Endothelial cell of umbilical vein (primary cell): Measurements from ENCODE around the gene HCK. TPM values are rescaled to one million over a fixed set of nuclear protein-coding genes. Genes with fewer than 3 reads are reported as not detected.

Source experiments
- BruUV-seq: library from RNA; stranded (reverse); fragments of 400-500 nt; replicated peaks from 2 replicates; lab custom pipeline; 2021; lab: Mats Ljungman, UMichigan
- CTCF ChIA-PET: fragments of 300-600, 350-600 bp; sonication (Branson Sonifier 250); formaldehyde crosslinking; loops from one replicate; lab custom pipeline; 2021; ENCODE audit warnings: antibody characterized with exemption, inconsistent platforms; lab: Charles Lee
- POLR2A ChIA-PET: fragments of 300-600, 350-600 bp; sonication (Branson Sonifier 250); formaldehyde crosslinking; loops from one replicate; lab custom pipeline; 2021; ENCODE audit warnings: antibody characterized with exemption, inconsistent platforms; lab: Charles Lee
- DNase-seq: peaks from one replicate; pipeline ENCODE4 v3.0.0-alpha.2; 2011; ENCODE audit warnings: low read depth, low spot score
- FAIRE-seq: peaks from 2 replicates; lab custom pipeline; 2011; peaks lifted over from hg19 to GRCh38; lab: Jason Lieb, UNC
- H2AFZ ChIP-seq: 2 replicates; pipeline ENCODE4 v1.6.0; 2012; ENCODE audit warnings: low read depth, low read length, control low read depth, inconsistent platforms
- H3K27ac ChIP-seq: 2 replicates; pipeline ENCODE4 v1.5.1; 2011; ENCODE audit warnings: low read depth, mild to moderate bottlenecking, control low read depth, low read length, moderate library complexity; ENCODE audit not compliant: insufficient read depth
- H3K27me3 ChIP-seq, 2 experiments: 2 replicates each; pipeline versions ENCODE4 v1.6.0 to v1.6.1; 2011; ENCODE audit warnings: low read length in 2 of 2, mixed read lengths in 1 of 2; ENCODE audit not compliant: control insufficient read depth in 2 of 2, insufficient read depth in 2 of 2
- H3K36me3 ChIP-seq, 2 experiments: 2 replicates in 1 of 2; 3 replicates in 1 of 2; pipeline ENCODE4 v1.5.1; 2011; ENCODE audit warnings: low read length in 2 of 2, mild to moderate bottlenecking in 1 of 2, moderate library complexity in 1 of 2; ENCODE audit not compliant: control insufficient read depth in 2 of 2, insufficient read depth in 2 of 2; ENCODE audit errors: extremely low read depth in 1 of 2
- H3K4me1 ChIP-seq: 3 replicates; pipeline ENCODE4 v1.5.1; 2011; ENCODE audit warnings: mild to moderate bottlenecking, low read length; ENCODE audit not compliant: control insufficient read depth, insufficient read depth; ENCODE audit errors: extremely low read depth
- H3K4me2 ChIP-seq: 2 replicates; pipeline ENCODE4 v1.6.1; 2011; ENCODE audit warnings: low read length, control low read depth, mixed read lengths; ENCODE audit not compliant: insufficient read depth
- H3K4me3 ChIP-seq, 3 experiments: fragments of 200-600 bp in 1 of 3; sonication (generic), shearing (Covaris generic) in 1 of 3; replicated peaks in 1 of 3; 2 replicates each; pipeline ENCODE4 v1.5.1; 2011 to 2016; ENCODE audit warnings: control low read depth in 3 of 3, low read length in 3 of 3, mild to moderate bottlenecking in 2 of 3, inconsistent platforms in 1 of 3, low read depth in 1 of 3, moderate library complexity in 1 of 3; ENCODE audit not compliant: insufficient read depth in 1 of 3
- H3K79me2 ChIP-seq: 2 replicates; pipeline ENCODE4 v1.6.0; 2012; ENCODE audit warnings: low read length, inconsistent platforms; ENCODE audit not compliant: control insufficient read depth, insufficient read depth
- H3K9ac ChIP-seq: replicated peaks from 2 replicates; pipeline ENCODE3; 2011; ENCODE audit warnings: low read length, control low read depth; ENCODE audit not compliant: insufficient read depth; ENCODE audit errors: extremely low read depth
- H3K9me1 ChIP-seq: replicated peaks from 3 replicates; pipeline ENCODE4 v1.6.0; 2011; ENCODE audit warnings: mild to moderate bottlenecking, low read length; ENCODE audit not compliant: control insufficient read depth, insufficient read depth; ENCODE audit errors: extremely low read depth
- H3K9me3 ChIP-seq: replicated peaks from 2 replicates; pipeline ENCODE4 v1.5.1; 2012; ENCODE audit warnings: low read length, inconsistent platforms; ENCODE audit not compliant: control insufficient read depth, insufficient read depth
- H4K20me1 ChIP-seq: replicated peaks from 2 replicates; pipeline ENCODE3; 2011; ENCODE audit warnings: mild to moderate bottlenecking, low read length; ENCODE audit not compliant: control insufficient read depth, insufficient read depth; ENCODE audit errors: extremely low read depth
- EZH2 ChIP-seq: IDR thresholded peaks from 2 replicates; pipeline ENCODE4 v1.6.1; 2012; ENCODE audit warnings: borderline replicate concordance, low read depth, mild to moderate bottlenecking, moderate library complexity, low read length, inconsistent platforms; ENCODE audit not compliant: severe bottlenecking
- FOS ChIP-seq: IDR thresholded peaks from 2 replicates; pipeline ENCODE4 v1.6.1; 2011; ENCODE audit warnings: mild to moderate bottlenecking, low read length, moderate library complexity, borderline replicate concordance; ENCODE audit not compliant: insufficient read depth
- GATA2 ChIP-seq: IDR thresholded peaks from 2 replicates; pipeline ENCODE4 v1.7.0; 2011; ENCODE audit warnings: low read depth, mild to moderate bottlenecking, moderate library complexity, mixed read lengths, low read length; ENCODE audit not compliant: insufficient read length, insufficient read depth
- JUN ChIP-seq: IDR thresholded peaks from 2 replicates; pipeline ENCODE4 v1.6.1; 2011; ENCODE audit warnings: borderline replicate concordance, low read depth; ENCODE audit not compliant: insufficient read length, insufficient read depth
- MAX ChIP-seq: IDR thresholded peaks from 2 replicates; pipeline ENCODE4 v1.6.1; 2011; ENCODE audit not compliant: insufficient read depth, insufficient read length
- MYC ChIP-seq: IDR thresholded peaks from one replicate; pipeline ENCODE4 v1.6.1; 2011; ENCODE audit warnings: mild to moderate bottlenecking, low read depth, low read length
- POLR2A ChIP-seq: IDR thresholded peaks from 2 replicates; pipeline ENCODE4 v1.6.1; 2012; ENCODE audit warnings: low read depth, mild to moderate bottlenecking, control low read depth, low read length
- POLR2AphosphoS5 ChIP-seq: IDR thresholded peaks from 2 replicates; pipeline ENCODE4 v1.6.1; 2012; ENCODE audit warnings: low read depth, mild to moderate bottlenecking, control low read depth, low read length, moderate library complexity; ENCODE audit not compliant: insufficient read depth
- dilution Hi-C: fragments of 300-500 bp; cut with MboI; formaldehyde crosslinking; loops from one replicate; pipeline ENCODE4 v1.15.0; 2019; ENCODE audit warnings: low sequenced_read_pairs; ENCODE audit not compliant: extremely low pct_ligation_motif_present
- intact Hi-C: fragments of 100-400 bp; cut with micrococcal nuclease; formaldehyde crosslinking; loops from one replicate; pipeline ENCODE4 v1.10.0; 2022
- polyA plus RNA-seq, 4 experiments: library from polyadenylated mRNA; depleted of rRNA in 3 of 4; stranded (reverse) in 3 of 4; unstranded in 1 of 4; fragments of >200 nt; gene quantifications; 2 replicates each; pipeline versions ENCODE4 v1.2.1 to v1.2.3, GENCODE V29; 2011 to 2012; ENCODE audit warnings: missing spikeins in 1 of 4
- total RNA-seq: library from RNA; stranded (reverse); gene quantifications from 2 replicates; pipeline ENCODE4 v1.2.3, GENCODE V29; 2021
- TF ChIP-seq, protein P1 (sequence below), 2 donors: IDR thresholded peaks; 1 replicate in 1 of 2; 2 replicates in 1 of 2; pipeline ENCODE4 v1.5.1; 2011; ENCODE audit warnings: low read length in 2 of 2, mild to moderate bottlenecking in 2 of 2, moderate library complexity in 2 of 2, control low read depth in 1 of 2, inconsistent platforms in 1 of 2, low read depth in 1 of 2; ENCODE audit not compliant: insufficient read depth in 1 of 2; ENCODE audit errors: extremely low read depth in 1 of 2

The HCK gene
- total and polyA plus RNA-seq, 2 donors (not counting 3 experiments of a cell fraction or from before 2014, with no cell fraction given) = not detected

DNA sequence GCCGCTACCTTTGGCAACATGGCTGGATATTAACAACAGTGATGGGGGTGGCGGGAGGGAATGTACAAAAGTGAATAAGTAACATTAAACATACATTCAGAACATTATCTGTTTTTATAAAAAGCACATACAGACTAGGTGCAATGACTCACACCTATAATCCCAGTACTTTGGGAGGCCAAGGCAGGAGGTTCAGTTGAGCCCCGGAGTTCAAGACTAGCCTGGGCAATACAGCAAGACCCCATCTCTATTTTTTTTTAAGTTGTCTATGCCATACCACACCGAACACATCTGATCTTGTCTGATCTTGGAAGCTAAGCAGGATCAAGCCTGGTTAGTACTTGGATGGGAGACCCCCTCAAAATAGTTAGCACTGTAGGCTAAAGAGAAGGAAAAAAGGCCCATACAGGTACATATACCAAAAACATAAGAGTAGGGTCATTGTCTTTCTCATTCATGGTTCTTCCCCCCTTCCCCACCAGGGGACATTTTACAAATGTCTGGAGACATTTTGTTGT lies 1.7 kb upstream of the HCK start:
- H3K79me2 ChIP-seq = no peaks in the 10 kb centered on the region
- FAIRE-seq = no peak
- dilution Hi-C loops = no loop called here

More for the DNA sequence above, 1.7 kb upstream of the HCK start:
- no peak overlapping the region for H3K4me2 ChIP-seq
- DNase-seq = no peak
- H3K36me3 ChIP-seq = no peaks in the 10 kb centered on the region
- H3K27ac ChIP-seq = no peak overlapping the region
- ChIA-PET CTCF (no interaction called here), POLR2A (no interaction called here)
- H4K20me1 ChIP-seq = no peaks in the 10 kb centered on the region
- intact Hi-C loops = no loop called here
- no peak overlapping the region for H3K4me3 ChIP-seq
- peaks cover 4% of the 10 kb centered on the region for H3K4me1 ChIP-seq
- no peaks in the 10 kb centered on the region for H3K9me3 ChIP-seq
- H3K27me3 ChIP-seq = peaks cover 45 to 49% of the 10 kb centered on the region in 2 experiments
- no peak overlapping the region for H2AFZ ChIP-seq
- H3K9ac ChIP-seq = no peak overlapping the region
- no peaks in the 10 kb centered on the region for H3K9me1 ChIP-seq
- BruUV-seq = no TSS peak
- TF ChIP-seq POLR2A = no peak
- no peak for TF ChIP-seq FOS
- TF ChIP-seq JUN = no peak
- TF ChIP-seq EZH2 = no peak
- TF ChIP-seq POLR2AphosphoS5 = no peak
- no peak for TF ChIP-seq MAX
- TF ChIP-seq, protein P1, sequence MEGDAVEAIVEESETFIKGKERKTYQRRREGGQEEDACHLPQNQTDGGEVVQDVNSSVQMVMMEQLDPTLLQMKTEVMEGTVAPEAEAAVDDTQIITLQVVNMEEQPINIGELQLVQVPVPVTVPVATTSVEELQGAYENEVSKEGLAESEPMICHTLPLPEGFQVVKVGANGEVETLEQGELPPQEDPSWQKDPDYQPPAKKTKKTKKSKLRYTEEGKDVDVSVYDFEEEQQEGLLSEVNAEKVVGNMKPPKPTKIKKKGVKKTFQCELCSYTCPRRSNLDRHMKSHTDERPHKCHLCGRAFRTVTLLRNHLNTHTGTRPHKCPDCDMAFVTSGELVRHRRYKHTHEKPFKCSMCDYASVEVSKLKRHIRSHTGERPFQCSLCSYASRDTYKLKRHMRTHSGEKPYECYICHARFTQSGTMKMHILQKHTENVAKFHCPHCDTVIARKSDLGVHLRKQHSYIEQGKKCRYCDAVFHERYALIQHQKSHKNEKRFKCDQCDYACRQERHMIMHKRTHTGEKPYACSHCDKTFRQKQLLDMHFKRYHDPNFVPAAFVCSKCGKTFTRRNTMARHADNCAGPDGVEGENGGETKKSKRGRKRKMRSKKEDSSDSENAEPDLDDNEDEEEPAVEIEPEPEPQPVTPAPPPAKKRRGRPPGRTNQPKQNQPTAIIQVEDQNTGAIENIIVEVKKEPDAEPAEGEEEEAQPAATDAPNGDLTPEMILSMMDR (IDR thresholded peaks at IDR 0.05; ENCODE audit: extremely low read depth in 1 of 2, insufficient read depth in 1 of 2, low read depth in 1 of 2, low read length in 2 of 2) = no peak
- TF ChIP-seq MYC = no peak
- TF ChIP-seq GATA2 = no peak
